SK-N-SH treated with all-trans-retinoic acid at 6 μM for 48 hours (cell line): Measurements from ENCODE around the gene KMT2B.

Source experiments
- ATAC-seq: fragments of 200-7000 bp; cut with Tn5 transposase; 3 replicates; pipeline ENCODE4 v1.9.1; 2020; ENCODE audit warnings: mild to moderate bottlenecking, moderate library complexity
- ARNTL ChIP-seq: fragments of 450-650 bp; formaldehyde crosslinking; IDR thresholded peaks from 2 replicates; pipeline ENCODE4 v1.5.0; 2020; ENCODE audit warnings: low read depth, mild to moderate bottlenecking, moderate library complexity, borderline replicate concordance
- BACH2 ChIP-seq: fragments of 250-450 bp; sonication (Bioruptor Pico); IDR thresholded peaks from 2 replicates; pipeline ENCODE4 v1.9.0; 2021; ENCODE audit warnings: mild to moderate bottlenecking, borderline replicate concordance
- CSDC2 ChIP-seq: fragments of 250-450 bp; sonication (Bioruptor Pico); IDR thresholded peaks from 2 replicates; pipeline ENCODE4 v1.5.0; 2020; ENCODE audit warnings: mild to moderate bottlenecking, moderate library complexity
- CSRNP3 ChIP-seq: fragments of 250-450 bp; sonication (Bioruptor Pico); IDR thresholded peaks from 2 replicates; pipeline ENCODE4 v1.5.1; 2021; ENCODE audit warnings: mild to moderate bottlenecking, moderate library complexity
- ESRRG ChIP-seq: fragments of 250-450 bp; sonication (Bioruptor Pico); IDR thresholded peaks from 2 replicates; pipeline ENCODE4 v1.6.1; 2021; ENCODE audit warnings: mild to moderate bottlenecking
- GLIS3 ChIP-seq: fragments of 250-450 bp; sonication (Bioruptor Pico); IDR thresholded peaks from 2 replicates; pipeline ENCODE4 v1.5.0; 2020; ENCODE audit warnings: mild to moderate bottlenecking, moderate library complexity
- ISL1 ChIP-seq: fragments of 250-450 bp; sonication (Bioruptor Pico); IDR thresholded peaks from 2 replicates; pipeline ENCODE4 v2.1.2; 2022; ENCODE audit warnings: mild to moderate bottlenecking, moderate library complexity
- OSR1 ChIP-seq: fragments of 250-450 bp; sonication (Bioruptor Pico); IDR thresholded peaks from 2 replicates; pipeline ENCODE4 v1.8.0; 2022; ENCODE audit warnings: moderate library complexity, mild to moderate bottlenecking, inconsistent platforms
- PATZ1 ChIP-seq: fragments of 250-450 bp; sonication (Bioruptor Pico); IDR thresholded peaks from 2 replicates; pipeline ENCODE4 v1.8.0; 2020; ENCODE audit warnings: mild to moderate bottlenecking, moderate library complexity, borderline replicate concordance
- POU6F1 ChIP-seq: fragments of 250-450 bp; sonication (Bioruptor Pico); IDR thresholded peaks from 2 replicates; pipeline ENCODE4 v1.8.0; 2021; ENCODE audit warnings: low read depth, mild to moderate bottlenecking, moderate library complexity, borderline replicate concordance
- PPARA ChIP-seq: fragments of 250-450 bp; sonication (Bioruptor Pico); IDR thresholded peaks from 2 replicates; pipeline ENCODE4 v1.5.0; 2020; ENCODE audit warnings: mild to moderate bottlenecking, borderline replicate concordance
- RARB ChIP-seq: fragments of 250-450 bp; sonication (Bioruptor Pico); IDR thresholded peaks from 2 replicates; pipeline ENCODE4 v1.8.0; 2021; ENCODE audit warnings: mild to moderate bottlenecking, moderate library complexity
- SNAI2 ChIP-seq: fragments of 250-450 bp; sonication (Bioruptor Pico); IDR thresholded peaks from 2 replicates; pipeline ENCODE4 v1.5.0; 2020; ENCODE audit warnings: mild to moderate bottlenecking, moderate library complexity
- TCF4 ChIP-seq: fragments of 250-450 bp; sonication (Bioruptor Pico); IDR thresholded peaks from 2 replicates; pipeline ENCODE4 v1.8.0; 2021; ENCODE audit warnings: mild to moderate bottlenecking, moderate library complexity, borderline replicate concordance
- TSHZ2 ChIP-seq: fragments of 250-450 bp; sonication (Bioruptor Pico); IDR thresholded peaks from 2 replicates; pipeline ENCODE4 v1.5.0; 2020; ENCODE audit warnings: mild to moderate bottlenecking, moderate library complexity
- ZC3H10 ChIP-seq: fragments of 250-450 bp; sonication (Bioruptor Pico); IDR thresholded peaks from 2 replicates; pipeline ENCODE4 v1.5.1; 2021; ENCODE audit warnings: mild to moderate bottlenecking, moderate library complexity
- ZFP3 ChIP-seq: fragments of 250-450 bp; sonication (Bioruptor Pico); IDR thresholded peaks from 2 replicates; pipeline ENCODE4 v1.5.0; 2020; ENCODE audit warnings: mild to moderate bottlenecking, moderate library complexity
- ZFP30 ChIP-seq: fragments of 450-650 bp; formaldehyde crosslinking; IDR thresholded peaks from 2 replicates; pipeline ENCODE4 v1.5.0; 2022; ENCODE audit warnings: mild to moderate bottlenecking, moderate library complexity
- ZNF565 ChIP-seq: fragments of 450-650 bp; formaldehyde crosslinking; conservative IDR thresholded peaks from 2 replicates; pipeline ENCODE4 v1.5.0; 2020; ENCODE audit warnings: low read depth, mild to moderate bottlenecking, moderate library complexity
- ZNF8 ChIP-seq: fragments of 450-650 bp; formaldehyde crosslinking; IDR thresholded peaks from 2 replicates; pipeline ENCODE4 v1.5.0; 2020; ENCODE audit warnings: mild to moderate bottlenecking, moderate library complexity

The KMT2B gene

GRCh38 chr19:35777961-35778360 is 60.2 kb downstream of the KMT2B start:
- no peak for ATAC-seq

GRCh38 chr19:35779033-35779432 is 61.2 kb downstream of the KMT2B start:
- no peak for ATAC-seq
- no peak for TF ChIP-seq CSDC2 (CRISPR knock-in tag)

More at GRCh38 chr19:35777961-35778360, 60.2 kb downstream of the KMT2B start:
- no peak for TF ChIP-seq PATZ1 (CRISPR knock-in tag)
- no peak for TF ChIP-seq TCF4 (CRISPR knock-in tag)
- no peak for TF ChIP-seq SNAI2
- TF ChIP-seq ISL1 = no peak
- TF ChIP-seq ZNF8 (CRISPR knock-in tag) = no peak
- no peak for TF ChIP-seq RARB
- TF ChIP-seq CSRNP3 = no peak

- TF ChIP-seq GLIS3 (CRISPR knock-in tag) = no peak
- no peak for TF ChIP-seq ISL1
- TF ChIP-seq, all 23 proteins: peak for 0
These were observed 62.3 kb downstream of the KMT2B start for GRCh38 chr19:35780058-35780457.

GRCh38 chr19:35780717-35781116 is 62.9 kb downstream of the KMT2B start:
- no peak for TF ChIP-seq ZNF565
- TF ChIP-seq SNAI2 = no peak
- no peak for TF ChIP-seq OSR1 (CRISPR knock-in tag)
- no peak for TF ChIP-seq TSHZ2 (CRISPR knock-in tag)
- no peak for TF ChIP-seq PATZ1 (CRISPR knock-in tag)
- TF ChIP-seq BACH2 (CRISPR knock-in tag) = no peak
- TF ChIP-seq ZFP3 (CRISPR knock-in tag) = no peak
- TF ChIP-seq PPARA (CRISPR knock-in tag) = no peak
- no peak for TF ChIP-seq CSRNP3
- TF ChIP-seq POU6F1 (CRISPR knock-in tag) = no peak
- no peak for TF ChIP-seq ESRRG
- TF ChIP-seq ISL1 = no peak
- TF ChIP-seq ZNF8 (CRISPR knock-in tag) = no peak
- no peak for TF ChIP-seq ZC3H10
- TF ChIP-seq CSDC2 (CRISPR knock-in tag) = no peak
- no peak for TF ChIP-seq ARNTL
- TF ChIP-seq ZFP30 (CRISPR knock-in tag) = no peak
- TF ChIP-seq TCF4 (CRISPR knock-in tag) = no peak
- TF ChIP-seq RARB = no peak
- TF ChIP-seq, all 23 proteins: peak for 0
- ATAC-seq = no peak

More at GRCh38 chr19:35780058-35780457, 62.3 kb downstream of the KMT2B start:
- no peak for ATAC-seq
